VCaP (cell line): Measurements from ENCODE around the gene HARBI1.

Experiments used
- H3K27ac ChIP-seq: fragments of 450-650 bp; 2 replicates; pipeline ENCODE4 v1.5.1; 2017
- CTCF ChIP-seq: fragments of 450-650 bp; conservative IDR thresholded peaks from 2 replicates; pipeline ENCODE4 v1.5.1; 2017; ENCODE audit warnings: mild to moderate bottlenecking, moderate library complexity

HARBI1 gene

DNA sequence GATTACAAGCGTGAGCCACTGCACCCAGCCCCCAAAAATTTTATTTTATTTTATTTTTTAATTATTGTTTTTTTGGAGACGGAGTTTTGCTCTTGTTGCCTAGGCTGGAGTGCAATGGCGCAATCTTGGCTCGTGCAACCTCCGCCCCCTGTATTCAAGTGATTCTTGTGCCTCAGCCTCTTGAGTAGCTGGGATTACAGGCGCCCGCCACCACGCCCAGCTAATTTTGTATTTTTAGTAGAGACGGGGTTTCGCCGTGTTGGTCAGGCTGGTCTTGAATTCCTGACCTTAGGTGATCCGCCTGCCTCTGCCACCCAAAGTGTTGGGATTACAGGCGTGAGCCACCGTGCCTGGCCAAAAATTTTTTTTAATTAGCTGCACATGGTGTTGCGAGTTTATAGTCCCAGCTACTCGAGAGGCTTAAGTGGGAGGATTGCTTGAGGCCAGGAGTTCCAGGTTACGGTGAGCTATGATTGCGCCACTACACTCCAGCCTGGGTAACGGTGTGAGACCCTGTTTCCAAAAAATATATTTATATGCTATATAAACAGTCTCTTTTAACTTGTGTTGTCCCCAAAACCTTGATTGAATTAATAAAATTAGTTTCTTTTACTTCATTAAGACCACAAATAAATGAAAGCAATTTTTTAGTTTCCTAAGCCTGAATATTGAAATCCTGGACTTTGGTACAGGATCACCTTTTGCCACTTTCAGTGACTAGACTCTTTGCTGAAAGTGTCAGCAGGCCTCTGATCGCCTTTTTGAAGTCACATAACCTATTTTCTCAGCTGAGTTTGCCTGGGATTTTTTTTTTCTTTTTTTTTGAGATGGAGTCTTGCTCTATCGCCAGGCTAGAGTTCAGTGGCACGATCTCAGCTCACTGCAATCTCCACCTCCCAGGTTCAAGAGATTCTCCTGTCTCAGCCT, 16.5 kb upstream of the HARBI1 start:
- no peak for TF ChIP-seq CTCF
- H3K27ac ChIP-seq, result no peak overlapping the region

- TF ChIP-seq CTCF, result no peak
- no peak overlapping the region for H3K27ac ChIP-seq
Measured at GRCh38 chr11:46632502-46632901, 15.5 kb upstream of the HARBI1 start.

DNA sequence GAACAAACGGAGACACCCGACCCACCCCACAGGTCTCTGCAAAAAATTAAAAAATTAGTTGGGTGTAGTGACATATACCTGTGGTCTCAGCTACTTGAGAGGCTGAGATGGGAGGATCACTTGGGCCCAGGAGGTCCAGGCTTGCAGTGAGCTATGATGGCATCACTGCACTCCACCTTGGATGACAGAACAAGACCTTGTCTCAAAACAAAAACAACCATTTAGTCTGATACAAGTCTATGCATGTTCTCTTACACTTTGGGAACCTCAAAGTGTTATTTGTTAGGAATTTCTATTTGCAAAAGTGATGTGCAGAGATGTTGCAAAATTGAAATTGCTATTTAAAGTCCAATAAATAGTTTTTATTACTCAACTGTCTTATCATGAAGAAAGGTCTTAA, 14.6 kb upstream of the HARBI1 start:
- no peak overlapping the region for H3K27ac ChIP-seq
- TF ChIP-seq CTCF, result no peak

- TF ChIP-seq CTCF, result no peak
Measured at GRCh38 chr11:46630237-46630636, 13.2 kb upstream of the HARBI1 start.

GRCh38 chr11:46628961-46629360, 11.9 kb upstream of the HARBI1 start:
- no peak for TF ChIP-seq CTCF

More at GRCh38 chr11:46630237-46630636, 13.2 kb upstream of the HARBI1 start:
- H3K27ac ChIP-seq, result no peak overlapping the region

DNA sequence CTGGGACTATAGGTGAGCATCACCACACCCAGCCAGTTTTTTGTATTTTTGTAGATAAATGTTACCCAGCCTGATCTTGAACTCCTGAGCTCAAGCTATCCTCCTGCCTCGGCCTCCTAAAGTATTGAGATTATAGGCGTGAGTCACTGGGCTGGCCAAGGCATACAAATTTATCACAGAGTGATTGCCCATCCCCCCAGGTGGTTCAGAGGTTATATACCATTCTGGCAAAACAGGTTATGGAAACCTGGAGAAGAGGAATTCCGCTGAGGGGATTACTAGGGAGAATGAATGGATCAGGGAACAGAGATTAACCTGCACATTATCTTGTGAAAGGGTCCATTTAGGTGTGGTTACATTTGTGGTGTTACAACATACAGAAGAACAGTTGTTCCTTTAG, 8.4 kb upstream of the HARBI1 start:
- TF ChIP-seq CTCF, result no peak

More at GRCh38 chr11:46628961-46629360, 11.9 kb upstream of the HARBI1 start:
- no peak overlapping the region for H3K27ac ChIP-seq

GRCh38 chr11:46618837-46619236, 1.8 kb upstream of the HARBI1 start:
- peak overlapping the region; percentile 86; the same call in 1 of the 2 replicates for H3K27ac ChIP-seq
- TF ChIP-seq CTCF, result no peak

More for the DNA sequence above, 8.4 kb upstream of the HARBI1 start:
- no peak overlapping the region for H3K27ac ChIP-seq
